Neuron (in vitro differentiated cells): Measurements from ENCODE around the gene TRPM7.
"Not testable (repeated sequence)": the region's sequence is repeated elsewhere in the genome, so short reads cannot be mapped to it uniquely, and the experiment has no call there.

Experiments
- H2AFZ ChIP-seq: one replicate; pipeline ENCODE4 v1.6.1; 2013; ENCODE audit warnings: low read depth, mild to moderate bottlenecking, inconsistent platforms, low read length, moderate library complexity
- H3K27me3 ChIP-seq: one replicate; pipeline ENCODE4 v1.6.1; 2013; ENCODE audit warnings: low read length; ENCODE audit not compliant: insufficient read depth
- H3K36me3 ChIP-seq: one replicate; pipeline ENCODE4 v1.6.1; 2013; ENCODE audit warnings: low read length; ENCODE audit not compliant: insufficient read depth
- H3K4me1 ChIP-seq: one replicate; pipeline ENCODE4 v1.6.1; 2013; ENCODE audit warnings: low read length; ENCODE audit not compliant: insufficient read depth
- H3K4me3 ChIP-seq: 2 replicates; pipeline ENCODE4 v1.5.1; 2013; ENCODE audit warnings: mild to moderate bottlenecking, low read length, moderate library complexity
- H3K9me3 ChIP-seq: one replicate; pipeline ENCODE4 v1.6.1; 2013; ENCODE audit warnings: low read length

TRPM7 gene

DNA sequence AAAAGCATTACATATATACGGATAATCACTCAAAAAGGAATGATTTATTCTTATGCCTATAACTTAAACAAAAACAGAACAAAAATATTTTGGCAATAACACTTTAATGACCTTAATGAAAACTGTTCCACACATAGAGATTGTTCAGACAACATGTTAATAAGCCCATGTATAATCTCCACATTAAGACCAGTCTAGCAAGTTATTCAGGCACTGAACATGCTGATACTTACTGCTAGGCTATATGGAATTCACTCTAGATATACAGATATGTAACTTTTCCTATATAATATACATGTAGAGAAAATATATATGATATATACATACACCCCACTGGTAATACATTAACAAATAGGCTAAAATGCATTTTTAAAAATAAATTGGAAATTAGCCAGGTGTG is 96.3 kb downstream of the TRPM7 start:
- Histone ChIP-seq H3K36me3 (peaks cover 76% of the 10 kb centered on the region), H3K4me3 (no peak overlapping the region), H3K4me1 (no peaks in the 10 kb centered on the region), H2AFZ (no peak overlapping the region), H3K27me3 (no peaks in the 10 kb centered on the region), H3K9me3 (no peaks in the 10 kb centered on the region)

DNA sequence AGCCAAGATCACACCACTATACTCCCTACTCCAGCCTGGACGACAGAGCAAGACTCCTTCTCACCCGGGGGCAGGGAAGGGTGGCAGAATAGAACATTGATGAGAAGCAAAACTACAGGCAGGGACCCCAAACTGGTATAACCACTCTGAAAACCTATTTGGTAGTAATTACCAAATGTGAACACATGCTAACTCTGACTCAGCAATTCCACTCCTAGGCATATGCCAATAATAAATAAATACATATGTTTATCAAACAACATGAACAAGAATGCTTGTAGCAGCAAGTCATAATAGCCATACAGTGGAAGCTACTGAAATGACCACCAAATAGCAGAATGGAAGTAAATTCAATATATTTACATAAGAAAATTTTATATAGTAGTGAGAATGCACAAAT is 109.1 kb downstream of the TRPM7 start:
- Histone ChIP-seq H3K27me3 (no peaks in the 10 kb centered on the region), H3K36me3 (peaks cover 51% of the 10 kb centered on the region), H3K4me1 (peaks cover 3% of the 10 kb centered on the region), H3K4me3 (no peak overlapping the region), H2AFZ (no peak overlapping the region), H3K9me3 (no peaks in the 10 kb centered on the region)

DNA sequence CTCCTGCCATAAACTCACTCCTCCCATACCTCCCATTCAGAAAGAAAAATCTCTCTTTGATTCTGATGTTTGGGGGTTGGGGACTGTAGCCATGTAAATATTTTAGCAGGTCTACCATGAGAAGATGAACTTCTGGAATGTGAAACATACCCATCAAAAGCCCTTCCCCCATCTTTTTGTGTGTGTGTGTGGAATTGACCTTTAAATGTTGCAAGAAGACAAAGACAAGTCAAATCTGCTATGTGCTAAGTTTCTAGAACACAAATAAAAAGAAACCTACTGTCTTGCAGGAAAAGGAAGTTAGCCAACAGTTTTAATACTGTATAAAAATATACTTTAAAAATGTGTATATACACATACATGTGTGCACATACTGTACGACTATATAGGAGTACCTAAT is 110.4 kb downstream of the TRPM7 start:
- no peak overlapping the region for H3K4me3 ChIP-seq
- no peaks in the 10 kb centered on the region for H3K27me3 ChIP-seq
- H3K36me3 ChIP-seq: peaks cover 45% of the 10 kb centered on the region
- H2AFZ ChIP-seq: no peak overlapping the region
- no peaks in the 10 kb centered on the region for H3K9me3 ChIP-seq
- peaks cover 3% of the 10 kb centered on the region for H3K4me1 ChIP-seq

DNA sequence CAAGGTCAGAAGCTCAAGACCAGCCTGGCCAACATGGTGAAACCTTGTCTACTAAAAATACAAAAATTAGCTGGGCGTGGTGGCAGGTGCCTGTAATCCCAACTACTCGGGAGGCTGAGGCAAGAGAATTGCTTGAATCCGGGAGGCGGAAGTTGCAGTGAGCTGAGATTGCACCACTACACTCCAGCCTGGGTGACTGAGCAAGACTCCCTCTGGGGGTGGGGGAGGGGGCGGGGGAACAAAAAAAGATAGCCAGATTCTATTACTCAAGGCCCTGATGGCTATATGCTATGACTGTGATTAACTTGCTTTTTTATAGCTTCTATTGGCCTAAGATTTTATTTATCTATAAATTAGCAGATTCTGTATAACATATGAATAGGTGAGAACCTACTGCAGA is 112.8 kb downstream of the TRPM7 start:
- H3K4me1 ChIP-seq, H3K4me3 ChIP-seq, H3K9me3 ChIP-seq, H2AFZ ChIP-seq, H3K27me3 ChIP-seq: not testable (repeated sequence)
- H3K36me3 ChIP-seq: peaks cover 56% of the 10 kb centered on the region

DNA sequence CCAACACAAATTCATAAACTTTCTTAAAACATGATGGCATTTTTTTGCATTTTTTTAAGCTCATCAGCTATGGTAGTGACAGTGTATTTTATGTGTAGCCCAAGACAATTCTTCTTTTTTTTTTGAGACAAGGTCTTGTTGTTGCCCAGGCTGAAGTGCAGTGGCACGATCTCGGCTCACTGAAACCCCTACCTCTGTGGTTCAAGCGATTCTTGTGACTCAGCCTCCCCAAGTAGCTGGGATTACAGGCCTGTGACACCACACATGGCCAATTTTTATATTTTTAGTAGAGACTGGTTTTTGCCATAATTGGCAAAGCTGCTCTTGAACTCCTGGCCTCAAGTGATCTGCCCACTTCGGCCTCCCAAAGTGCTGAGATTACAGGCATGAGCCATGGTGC is 122.8 kb downstream of the TRPM7 start:
- Histone ChIP-seq H3K36me3 (peaks cover 32% of the 10 kb centered on the region), H2AFZ (no peak overlapping the region), H3K27me3 (no peaks in the 10 kb centered on the region), H3K9me3 (no peaks in the 10 kb centered on the region), H3K4me3 (no peak overlapping the region), H3K4me1 (no peaks in the 10 kb centered on the region)

DNA sequence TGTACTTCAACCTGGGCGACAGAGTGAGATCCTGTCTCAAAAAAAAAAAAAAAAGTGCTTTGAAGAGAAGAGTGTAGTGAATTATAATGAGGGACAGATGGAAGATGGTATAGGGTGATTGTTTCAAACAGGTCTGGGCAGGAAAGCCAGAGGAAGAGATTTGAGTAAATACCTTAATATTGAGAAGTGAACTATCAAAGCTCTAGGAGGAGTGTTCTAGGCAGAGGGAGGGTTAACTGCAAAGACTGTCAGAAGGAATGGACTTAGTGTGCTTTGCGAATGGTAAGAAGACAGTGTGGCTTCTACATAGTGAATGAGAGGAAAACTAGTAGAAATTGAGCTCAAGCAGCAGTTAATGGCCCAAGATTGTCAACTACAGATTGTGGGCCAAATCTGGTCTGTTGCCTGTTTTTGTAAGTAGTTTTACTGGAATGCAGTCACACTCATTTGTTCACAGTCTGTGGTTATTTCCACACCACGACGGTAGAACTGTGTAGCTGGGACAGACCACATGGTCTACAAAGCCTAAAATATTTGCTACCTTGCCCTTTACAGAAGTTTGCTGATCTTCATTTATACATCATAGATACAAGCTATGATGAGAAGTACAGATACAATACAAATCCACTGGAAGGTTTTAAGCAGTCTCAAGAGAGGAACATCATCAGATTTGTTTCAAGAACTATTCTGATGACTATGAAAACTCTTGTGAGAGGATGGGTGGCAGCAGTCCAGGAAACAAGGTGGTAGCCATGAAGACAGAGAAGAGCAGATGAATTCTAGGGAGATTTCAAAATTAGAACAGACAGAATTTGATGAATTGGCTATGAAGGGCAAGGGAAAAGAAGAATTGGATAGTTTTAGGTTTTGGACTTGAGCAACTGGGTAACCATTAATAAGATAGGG is 123.6 kb downstream of the TRPM7 start:
- H3K4me3 ChIP-seq: no peak overlapping the region
- H3K9me3 ChIP-seq: no peaks in the 10 kb centered on the region
- no peaks in the 10 kb centered on the region for H3K27me3 ChIP-seq
- peaks cover 27% of the 10 kb centered on the region for H3K36me3 ChIP-seq
- no peaks in the 10 kb centered on the region for H3K4me1 ChIP-seq
- H2AFZ ChIP-seq: no peak overlapping the region

DNA sequence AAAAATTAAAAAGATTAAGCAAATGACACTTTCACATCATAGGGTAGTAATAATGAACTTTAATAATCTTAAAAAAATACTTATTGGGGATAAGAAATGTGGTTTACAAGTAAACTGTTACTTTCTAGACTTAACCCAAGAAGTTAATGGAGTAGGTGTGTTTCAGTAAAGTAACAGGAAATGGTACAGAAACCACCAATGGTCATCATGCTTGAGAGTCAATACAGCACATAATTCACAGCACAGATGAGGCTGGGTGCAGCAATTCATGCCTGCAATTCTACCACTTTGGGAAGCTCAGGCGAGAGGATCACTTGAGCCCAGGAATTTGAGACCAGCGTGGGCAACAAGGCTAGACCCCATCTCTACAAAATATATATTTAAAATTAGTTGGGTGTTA is 128.6 kb downstream of the TRPM7 start:
- Histone ChIP-seq H2AFZ (no peak overlapping the region), H3K36me3 (peaks cover 20% of the 10 kb centered on the region), H3K27me3 (no peaks in the 10 kb centered on the region), H3K4me1 (no peaks in the 10 kb centered on the region), H3K4me3 (no peak overlapping the region), H3K9me3 (no peaks in the 10 kb centered on the region)

- Histone ChIP-seq H3K36me3 (peaks cover 16% of the 10 kb centered on the region), H3K4me1 (no peaks in the 10 kb centered on the region), H3K4me3 (no peak overlapping the region), H3K27me3 (no peaks in the 10 kb centered on the region), H2AFZ (no peak overlapping the region), H3K9me3 (no peaks in the 10 kb centered on the region)
These were observed 129.8 kb downstream of the TRPM7 start for GRCh38 chr15:50556642-50557371.

GRCh38 chr15:50552238-50552637 is 134.4 kb downstream of the TRPM7 start:
- Histone ChIP-seq H3K4me3 (no peak overlapping the region), H3K9me3 (no peaks in the 10 kb centered on the region), H3K27me3 (no peaks in the 10 kb centered on the region), H3K4me1 (no peaks in the 10 kb centered on the region), H2AFZ (no peak overlapping the region), H3K36me3 (peaks cover 2% of the 10 kb centered on the region)

DNA sequence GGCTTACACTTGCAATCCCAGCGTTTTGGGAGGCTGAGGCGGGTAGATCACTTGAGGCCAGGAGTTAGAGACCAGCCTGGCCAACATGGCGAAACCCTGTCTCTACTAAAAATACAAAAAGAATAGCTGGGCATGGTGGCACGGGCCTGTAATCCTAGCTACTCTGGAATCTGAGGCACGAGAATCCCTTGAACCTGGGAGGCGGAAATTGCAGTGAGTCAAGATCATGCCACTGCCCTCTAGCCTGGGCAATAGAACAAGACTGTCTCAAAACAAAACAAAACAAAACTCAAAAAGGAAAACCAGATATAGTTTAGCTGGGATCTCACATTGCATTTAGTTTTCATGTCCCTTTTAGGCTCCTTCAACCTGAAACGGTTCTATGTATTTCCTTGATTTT is 137.3 kb downstream of the TRPM7 start:
- H3K36me3 ChIP-seq: no peaks in the 10 kb centered on the region
- no peaks in the 10 kb centered on the region for H3K27me3 ChIP-seq
- no peaks in the 10 kb centered on the region for H3K9me3 ChIP-seq
- no peaks in the 10 kb centered on the region for H3K4me1 ChIP-seq
- no peak overlapping the region for H3K4me3 ChIP-seq
- H2AFZ ChIP-seq: no peak overlapping the region

DNA sequence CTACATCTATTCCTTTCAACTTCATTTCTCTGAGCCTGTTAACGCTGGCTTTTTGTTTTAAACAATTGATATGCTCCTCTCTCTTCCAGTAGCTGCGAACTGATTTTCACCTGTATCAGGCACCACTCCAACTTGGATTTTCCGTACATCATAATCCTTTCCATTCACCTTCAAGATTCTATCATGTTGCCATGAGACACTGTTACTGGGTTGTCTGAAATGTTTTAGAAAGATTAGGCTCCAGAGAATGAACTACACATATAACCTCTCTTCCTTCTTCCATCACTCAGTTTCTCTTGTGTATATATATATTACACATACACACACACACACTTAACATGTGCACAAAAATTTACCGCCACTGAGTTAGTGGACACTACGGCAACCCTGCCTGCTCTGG is 140.0 kb downstream of the TRPM7 start, which contains the start of gene USP50:
TSS of gene USP50 (minus strand) at position 101 of the 400 bp plus-strand sequence. CDS start 141 bp downstream, outside the sequence.
- H3K4me3 ChIP-seq: no peak within 1 kb of the TSS
- H3K36me3 ChIP-seq: no peaks in the 10 kb centered on the region
- no peaks in the 10 kb centered on the region for H3K9me3 ChIP-seq
- H3K4me1 ChIP-seq: no peaks in the 10 kb centered on the region
- no peak within 1 kb of the TSS for H2AFZ ChIP-seq
- H3K27me3 ChIP-seq: no peaks in the 10 kb centered on the region

- no peaks in the 10 kb centered on the region for H3K27me3 ChIP-seq
- no peak overlapping the region for H3K4me3 ChIP-seq
- H3K36me3 ChIP-seq: no peaks in the 10 kb centered on the region
- H2AFZ ChIP-seq: no peak overlapping the region
- no peaks in the 10 kb centered on the region for H3K4me1 ChIP-seq
- H3K9me3 ChIP-seq: no peaks in the 10 kb centered on the region
These were observed 142.2 kb downstream of the TRPM7 start for GRCh38 chr15:50544368-50544767.

DNA sequence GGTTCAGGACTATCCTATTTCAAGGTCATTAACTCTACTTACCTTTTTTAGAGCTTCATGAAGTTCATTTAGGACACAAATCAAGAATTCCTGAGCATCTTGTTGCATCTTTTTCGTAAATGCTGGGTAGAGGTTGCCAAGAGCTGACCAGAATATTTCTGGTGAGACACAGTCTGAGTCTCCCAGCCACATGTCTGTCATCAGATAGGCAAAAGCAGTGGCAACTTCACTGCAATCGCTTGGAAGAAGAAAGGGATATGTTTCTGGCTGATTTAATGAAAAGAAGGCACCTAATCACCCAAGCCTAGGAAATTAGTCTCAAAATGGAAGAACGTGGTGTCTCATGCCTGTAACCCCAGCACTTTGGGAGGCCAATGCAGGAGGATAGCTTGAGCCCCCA is 143.0 kb downstream of the TRPM7 start:
- no peaks in the 10 kb centered on the region for H3K4me1 ChIP-seq
- H3K27me3 ChIP-seq: no peaks in the 10 kb centered on the region
- no peak overlapping the region for H2AFZ ChIP-seq
- H3K9me3 ChIP-seq: no peaks in the 10 kb centered on the region
- no peaks in the 10 kb centered on the region for H3K36me3 ChIP-seq
- H3K4me3 ChIP-seq: no peak overlapping the region
